GM18909 (cell line): ENCODE data around the gene PIANP.
"Not testable (repeated sequence)": the region's sequence is repeated elsewhere in the genome, so short reads cannot be mapped to it uniquely, and the experiment has no call there.

Experiments
- ATAC-seq: cut with Tn5 transposase; IDR thresholded peaks from one replicate; pipeline ENCODE4 v1.9.1; 2021; ENCODE audit warnings: mild to moderate bottlenecking; ENCODE audit not compliant: unreplicated experiment, poor library complexity

PIANP gene, protein sequence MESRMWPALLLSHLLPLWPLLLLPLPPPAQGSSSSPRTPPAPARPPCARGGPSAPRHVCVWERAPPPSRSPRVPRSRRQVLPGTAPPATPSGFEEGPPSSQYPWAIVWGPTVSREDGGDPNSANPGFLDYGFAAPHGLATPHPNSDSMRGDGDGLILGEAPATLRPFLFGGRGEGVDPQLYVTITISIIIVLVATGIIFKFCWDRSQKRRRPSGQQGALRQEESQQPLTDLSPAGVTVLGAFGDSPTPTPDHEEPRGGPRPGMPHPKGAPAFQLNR

DNA sequence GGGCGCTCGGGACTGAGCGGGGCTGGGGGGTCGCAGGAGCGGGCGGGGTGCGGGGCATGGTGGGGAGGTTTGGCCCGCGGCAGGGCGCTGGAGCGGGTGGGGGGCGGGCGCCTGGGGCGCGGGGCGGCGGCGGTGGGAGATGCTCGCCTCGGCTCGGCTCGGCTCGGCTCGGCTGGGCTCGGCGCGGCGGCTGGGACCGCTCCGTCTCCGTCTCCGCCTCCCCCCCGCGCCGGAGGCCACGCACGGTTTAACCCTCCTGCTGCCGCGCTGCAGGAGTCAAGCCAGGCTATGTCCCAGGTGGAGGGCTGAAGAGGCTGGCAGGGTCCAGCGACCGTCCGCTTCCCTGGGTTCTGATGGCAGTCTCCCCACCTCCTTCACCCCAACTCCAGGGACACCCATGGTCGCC lies at the start of gene PIANP:
Gene PIANP (minus strand): TSS at position 170 of the 406 bp plus-strand sequence. CDS start 2,754 bp downstream, outside the sequence.
- no peak for ATAC-seq

DNA sequence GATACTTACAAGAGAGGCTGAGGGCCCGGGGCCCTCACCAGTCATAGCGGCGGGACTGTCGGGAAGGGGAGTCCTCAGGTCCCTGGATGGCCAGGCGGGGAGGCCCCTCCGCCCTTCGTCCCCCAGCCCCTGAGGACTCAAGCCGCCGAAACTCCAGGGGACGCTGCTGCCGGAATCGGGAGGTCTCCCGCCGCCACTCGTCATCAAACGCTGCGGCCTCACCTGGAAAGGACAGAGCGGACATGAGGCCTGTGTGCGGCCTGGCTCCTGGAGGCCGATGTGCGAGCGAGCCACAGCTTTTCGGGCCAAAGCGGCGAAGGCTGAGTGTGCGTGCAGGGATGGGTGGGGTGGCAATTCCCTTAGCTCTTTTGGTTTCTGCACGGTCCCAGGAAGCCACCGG lies 48.1 kb upstream of the PIANP start:
- ATAC-seq, result no peak

GRCh38 chr12:6747216-6747615 lies 46.6 kb upstream of the PIANP start:
- ATAC-seq, result no peak

GRCh38 chr12:6745741-6746525 lies 45.3 kb upstream of the PIANP start:
- ATAC-seq, result no peak

GRCh38 chr12:6743300-6743699 lies 42.7 kb upstream of the PIANP start:
- ATAC-seq, result not testable (repeated sequence)

DNA sequence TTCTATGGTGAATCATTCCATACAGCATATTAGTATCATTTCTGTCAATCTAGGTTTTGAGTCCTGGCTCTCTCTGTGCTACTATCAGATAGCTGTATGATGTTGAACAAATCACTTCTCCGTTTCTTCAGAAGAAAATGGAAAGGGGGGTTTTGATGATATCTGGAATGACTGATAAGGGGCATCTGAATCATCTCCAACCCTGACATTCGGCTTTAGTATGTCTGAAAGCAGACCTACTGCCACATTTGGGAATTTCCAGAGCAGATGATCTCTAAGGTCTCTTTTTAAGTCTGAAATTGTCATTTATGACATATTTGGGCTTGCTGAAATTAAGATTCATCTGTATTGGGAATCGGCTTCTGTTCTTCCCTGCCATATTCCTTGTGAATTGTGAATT lies 42.2 kb upstream of the PIANP start:
- ATAC-seq, result no peak

DNA sequence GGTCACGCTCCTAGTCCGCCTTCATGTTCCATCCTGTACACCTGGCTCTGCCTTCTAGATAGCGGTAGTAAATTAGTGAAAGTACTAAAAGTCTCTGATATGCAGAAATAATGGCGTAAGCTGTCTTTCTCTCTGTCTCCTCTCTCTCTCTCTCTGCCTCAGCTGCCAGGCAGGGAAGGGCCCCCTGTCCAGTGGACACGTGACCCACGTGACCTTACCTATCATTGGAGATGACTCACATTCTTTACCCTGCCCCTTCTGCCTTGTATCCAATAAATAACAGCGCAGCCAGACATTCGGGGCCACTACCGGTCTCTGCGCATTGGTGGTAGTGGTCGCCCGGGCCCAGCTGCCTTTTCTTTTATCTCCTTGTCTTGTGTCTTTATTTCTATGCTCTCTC lies 41.5 kb upstream of the PIANP start:
- ATAC-seq, result not testable (repeated sequence)

- no peak for ATAC-seq
These were observed 36.1 kb upstream of the PIANP start for GRCh38 chr12:6736754-6737153.

DNA sequence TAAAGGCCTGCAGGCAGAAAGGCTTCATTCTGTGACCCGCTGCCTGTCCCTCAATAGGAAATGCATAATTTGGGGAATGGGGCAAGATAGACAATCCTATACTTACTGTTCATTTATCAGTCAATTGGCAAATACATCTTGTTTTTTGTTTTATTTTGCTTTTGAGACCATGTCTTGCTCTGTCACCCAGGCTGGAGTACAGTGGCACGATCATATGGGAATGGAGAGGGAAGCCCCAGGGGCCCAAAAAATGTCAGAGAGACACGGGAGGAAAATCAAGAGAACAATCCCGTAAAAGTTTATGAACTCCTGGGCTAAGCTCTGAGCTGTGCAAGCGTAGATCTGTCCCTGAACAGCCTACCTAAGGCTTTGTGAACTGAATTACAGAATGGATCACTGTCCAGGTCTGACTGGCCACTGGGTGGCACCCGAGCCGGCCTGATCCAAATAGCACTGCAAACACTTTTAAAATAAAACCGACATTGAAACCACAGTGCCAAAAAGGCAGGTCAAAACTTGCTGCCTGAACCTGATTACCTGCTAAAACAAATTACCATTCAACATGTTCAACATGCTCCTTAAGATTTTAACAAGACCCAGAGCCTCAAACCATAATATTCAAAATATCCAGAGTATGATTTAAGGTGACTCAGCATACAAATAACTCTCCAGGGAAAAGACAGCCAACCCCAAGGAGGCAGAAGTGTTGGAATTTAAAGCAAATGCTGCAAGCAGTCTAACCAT lies 35.0 kb upstream of the PIANP start:
- ATAC-seq, result no peak

DNA sequence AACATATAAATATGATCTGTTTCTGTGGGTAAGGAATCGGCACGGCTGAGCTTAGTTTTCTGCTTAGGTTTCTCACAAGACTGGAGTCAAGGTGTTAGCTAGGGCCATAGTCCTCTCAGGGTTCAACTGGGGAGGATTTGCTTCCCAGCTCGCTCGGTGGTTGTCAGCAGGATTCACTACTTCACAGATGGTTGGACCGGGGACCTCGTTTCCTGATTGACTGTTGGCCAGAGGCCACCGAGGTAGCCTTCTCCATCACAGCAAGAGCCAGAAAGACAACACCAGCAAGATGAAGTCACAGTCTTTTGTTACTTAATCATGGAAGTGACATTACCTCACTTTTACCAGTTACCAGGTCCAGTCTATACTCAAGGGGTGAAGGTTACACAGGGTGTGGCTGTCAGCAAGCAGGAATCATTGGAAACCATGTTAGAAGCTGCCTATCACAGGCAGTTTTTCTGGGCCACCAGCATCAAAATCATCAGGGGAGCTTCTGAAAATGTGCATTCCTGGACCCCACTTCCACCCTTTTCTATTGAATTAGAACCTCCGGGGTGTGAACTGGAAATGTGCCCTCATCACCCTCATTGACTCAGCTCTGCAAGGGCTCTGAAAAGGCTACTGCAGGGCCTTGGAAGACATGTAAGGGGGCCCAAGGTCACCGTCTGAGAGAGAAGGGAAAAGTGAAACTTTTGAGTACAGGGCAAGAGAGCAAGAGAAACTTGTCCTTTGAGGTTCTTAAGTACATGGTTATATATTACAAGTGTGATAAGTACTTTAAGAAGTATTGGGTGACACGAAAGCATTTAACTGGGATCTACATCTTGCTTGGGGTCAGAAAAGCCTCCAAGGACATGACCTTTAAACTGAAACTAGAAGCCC lies 34.1 kb upstream of the PIANP start:
- no peak for ATAC-seq

- ATAC-seq, result no peak
These were observed 29.6 kb upstream of the PIANP start for GRCh38 chr12:6730169-6730568.

DNA sequence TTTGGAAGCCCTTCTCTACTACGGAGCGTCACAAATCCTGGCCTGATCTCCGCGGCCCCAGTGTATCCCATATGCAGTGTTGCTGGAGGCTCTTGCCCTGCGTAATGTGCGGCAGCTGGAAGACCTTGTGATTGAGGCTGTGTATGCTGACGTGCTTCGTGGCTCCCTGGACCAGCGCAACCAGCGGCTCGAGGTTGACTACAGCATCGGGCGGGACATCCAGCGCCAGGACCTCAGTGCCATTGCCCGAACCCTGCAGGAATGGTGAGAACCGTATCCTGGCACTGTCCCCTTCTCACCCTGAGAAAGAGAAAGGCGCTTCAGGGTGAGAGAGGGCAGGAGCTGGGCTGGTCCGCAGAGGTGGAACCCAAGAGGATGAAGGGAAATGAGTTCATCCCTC lies 28.6 kb upstream of the PIANP start:
- ATAC-seq, result no peak

- no peak for ATAC-seq
These were observed 24.7 kb upstream of the PIANP start for GRCh38 chr12:6725350-6725749.

DNA sequence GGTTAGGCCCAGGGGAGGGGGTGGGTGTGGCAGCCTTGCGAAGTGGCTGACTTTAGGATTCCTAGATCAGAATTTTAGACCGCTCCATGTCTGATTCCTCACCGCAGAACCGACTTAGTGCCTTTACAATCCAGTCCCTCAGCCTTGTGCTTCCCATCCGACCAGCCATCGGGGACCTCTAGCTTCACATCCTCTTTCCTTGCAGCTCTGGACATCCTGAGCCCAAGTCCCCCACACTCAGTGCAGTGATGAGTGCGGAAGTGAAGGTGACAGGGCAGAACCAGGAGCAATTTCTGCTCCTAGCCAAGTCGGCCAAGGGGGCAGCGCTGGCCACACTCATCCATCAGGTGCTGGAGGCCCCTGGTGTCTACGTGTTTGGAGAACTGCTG lies 23.8 kb upstream of the PIANP start:
- peak; percentile 24 for ATAC-seq

DNA sequence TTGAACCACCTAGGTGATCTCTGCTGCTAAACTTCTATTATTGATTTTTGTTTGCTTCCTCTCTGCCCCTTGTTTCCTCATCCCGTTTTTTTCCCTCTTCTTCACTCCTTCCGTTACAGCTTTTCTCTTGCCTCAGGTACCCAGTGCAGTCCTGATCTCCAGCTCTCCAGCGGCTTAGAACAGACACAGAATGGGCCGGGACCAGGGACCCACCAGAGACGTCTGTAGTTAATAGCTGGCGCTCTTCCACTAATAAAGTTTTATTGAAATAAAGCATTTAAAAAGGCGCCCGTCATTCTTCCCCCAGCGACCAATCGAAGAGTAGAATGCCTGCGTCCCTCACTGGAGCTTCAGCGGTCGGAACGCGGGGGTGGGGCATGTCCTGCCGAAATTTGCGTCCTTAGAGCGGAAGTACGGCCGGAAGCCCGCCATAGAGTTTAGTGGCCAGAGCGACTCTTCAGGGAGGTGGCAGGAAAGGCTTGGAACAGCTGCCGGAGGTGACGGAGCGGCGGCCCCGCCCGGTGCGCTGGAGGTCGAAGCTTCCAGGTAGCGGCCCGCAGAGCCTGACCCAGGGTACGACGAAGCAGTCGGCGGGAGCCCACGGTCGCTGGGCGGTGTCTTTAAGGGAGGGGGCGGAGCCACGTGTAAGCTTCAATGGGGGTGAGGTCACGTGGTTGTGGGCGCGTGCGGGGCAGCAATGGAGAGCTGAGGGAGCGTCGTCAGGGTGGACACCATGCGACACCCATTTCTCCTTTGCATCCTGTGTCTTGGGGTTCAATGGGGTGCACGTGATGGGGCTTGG lies 23.2 kb upstream of the PIANP start, which contains the start of gene COPS7A:
Gene COPS7A (plus strand): TSS at position 440 of the 802 bp plus-strand sequence. CDS start 611 bp downstream, outside the sequence.
- peak; percentile 94 for ATAC-seq

DNA sequence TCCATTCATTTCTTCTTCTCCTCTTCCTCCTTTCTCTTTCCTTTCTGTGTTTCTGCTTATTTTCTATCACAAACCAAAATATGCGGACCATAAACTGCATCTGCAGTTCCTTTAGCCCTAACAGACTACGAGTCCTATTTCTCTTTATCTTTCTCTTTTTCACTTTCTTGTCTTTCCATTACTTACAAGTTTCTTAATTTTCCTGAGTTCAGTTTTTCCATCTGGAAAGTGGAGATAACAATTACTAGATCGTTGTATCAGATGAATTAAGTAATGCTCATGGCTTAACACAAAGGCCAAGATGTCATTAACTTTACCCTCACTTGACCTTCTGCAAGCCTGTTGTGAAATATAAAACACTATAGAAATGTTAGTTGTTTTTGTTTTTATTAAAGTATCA lies 22.2 kb upstream of the PIANP start:
- ATAC-seq, result no peak

DNA sequence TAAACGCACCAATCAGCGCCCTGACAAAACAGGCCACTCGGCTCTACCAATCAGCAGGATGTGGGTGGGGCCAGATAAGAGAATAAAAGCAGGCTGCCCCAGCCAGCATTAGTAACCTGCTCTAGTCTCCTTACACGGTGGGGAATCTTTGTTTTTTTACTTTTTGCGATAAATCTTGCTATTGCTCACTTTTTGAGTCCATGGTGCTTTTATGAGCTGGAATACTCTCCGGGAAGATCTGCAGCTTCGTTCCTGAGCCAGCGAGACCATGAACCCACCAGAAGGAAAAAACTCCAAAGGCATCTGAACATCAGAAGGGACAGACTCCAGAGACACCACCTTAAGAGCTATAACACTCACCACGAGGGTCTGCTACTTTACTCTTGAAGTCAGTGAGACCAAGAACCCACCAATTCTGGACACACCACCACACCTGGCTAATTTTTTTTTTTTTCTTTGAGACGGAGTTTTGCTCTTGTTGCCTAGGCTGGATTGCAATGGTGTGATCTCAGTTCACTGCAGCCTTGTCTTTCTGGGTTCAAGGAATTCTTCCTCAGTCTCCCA lies 16.3 kb upstream of the PIANP start:
- no peak for ATAC-seq

DNA sequence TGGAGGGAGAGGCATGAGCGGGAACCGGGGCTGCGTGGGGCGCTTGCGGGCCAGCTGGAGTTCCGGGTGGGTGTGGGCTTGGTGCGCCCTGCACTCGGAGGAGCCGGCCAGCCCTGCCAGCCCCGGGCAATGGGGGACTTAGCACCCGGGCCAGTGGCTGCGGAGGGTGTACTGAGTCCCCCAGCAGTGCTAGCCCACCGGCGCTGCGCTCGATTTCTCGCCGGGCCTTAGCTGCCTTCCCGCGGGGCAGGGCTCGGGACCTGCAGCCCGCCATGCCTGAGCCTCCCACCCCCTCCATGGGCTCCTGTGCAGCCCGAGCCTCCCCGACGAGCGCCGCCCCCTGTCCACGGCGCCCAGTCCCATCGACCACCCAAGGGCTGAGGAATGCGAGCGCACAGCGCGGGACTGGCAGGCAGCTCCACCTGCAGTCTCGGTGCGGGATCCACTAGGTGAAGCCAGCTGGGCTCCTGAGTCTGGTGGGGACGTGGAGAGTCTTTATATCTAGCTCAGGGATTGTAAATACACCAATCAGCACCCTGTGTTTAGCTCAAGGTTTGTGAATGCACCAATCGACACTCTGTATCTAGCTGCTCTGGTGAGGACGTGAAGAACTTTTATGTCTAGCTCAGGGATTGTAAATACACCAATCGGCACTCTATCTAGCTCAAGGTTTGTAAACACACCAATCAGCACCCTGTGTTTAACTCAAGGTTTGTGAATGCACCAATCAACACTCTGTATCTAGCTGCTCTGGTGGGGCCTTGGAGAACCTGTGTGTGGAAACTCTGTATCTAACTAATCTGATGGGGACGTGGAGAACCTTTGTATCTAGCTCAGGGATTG lies 15.6 kb upstream of the PIANP start:
- not testable (repeated sequence) for ATAC-seq
